Vagina (tissue), 2 donors: ENCODE results near the gene PPM1E.

Experiments used
- CTCF ChIP-seq, 3 experiments: fragments of 450-650 bp in 2 of 3; fragments of 200-600 bp in 1 of 3; sonication (generic) in 1 of 3; IDR thresholded peaks; one replicate each; pipeline ENCODE4 v1.5.1; 2017 to 2019; ENCODE audit warnings: antibody characterized with exemption in 3 of 3, mild to moderate bottlenecking in 2 of 3, moderate library complexity in 2 of 3
- POLR2AphosphoS5 ChIP-seq, 2 donors: sonication (generic); formaldehyde crosslinking; IDR thresholded peaks; one replicate each; pipeline ENCODE4 v1.9.0; 2017; ENCODE audit warnings: antibody characterized with exemption in 2 of 2, mild to moderate bottlenecking in 2 of 2, low read depth in 1 of 2; ENCODE audit not compliant: insufficient read depth in 1 of 2

- TF ChIP-seq POLR2AphosphoS5 (IDR thresholded peaks at IDR 0.05; ENCODE audit: insufficient read depth in 1 of 2, low read depth in 1 of 2), result no peak
- TF ChIP-seq CTCF (IDR thresholded peaks at IDR 0.05), result no peak
These were observed 3.9 kb downstream of the PPM1E start for GRCh38 chr17:58759522-58759921.
